ENCODE measurements around the gene ZNF331. TPM values are rescaled to one million over a fixed set of nuclear protein-coding genes. Genes with fewer than 3 reads are reported as not detected.

ZNF331 gene
- total and polyA plus RNA-seq, 2 of the 8 experiments (the other 6 are each of a cell fraction or from before 2014, with no cell fraction given): 30.0 to 44.1 TPM

- TF ChIP-seq CHD7 (IDR thresholded peaks at IDR 0.05; ENCODE audit: insufficient replicate concordance, low read length) (no peak), SP2 (IDR thresholded peaks at IDR 0.05; ENCODE audit: low read length) (no peak), CBX8 (IDR thresholded peaks at IDR 0.05; ENCODE audit: borderline replicate concordance, low read depth, low read length) (no peak), RXRA (IDR thresholded peaks at IDR 0.05; ENCODE audit: insufficient read depth, low read depth, low read length) (no peak), SUZ12 (IDR thresholded peaks at IDR 0.05; ENCODE audit: low read length) (no peak), ATF3 (IDR thresholded peaks at IDR 0.05; ENCODE audit: insufficient read depth, low read depth, low read length) (peak; percentile 87), MAFK (IDR thresholded peaks at IDR 0.05; ENCODE audit: low read depth, low read length) (no peak), RBBP5 (IDR thresholded peaks at IDR 0.05; ENCODE audit: borderline replicate concordance, low read depth, low read length) (no peak; the same call in 1 of the 2 replicates), PHF8 (conservative IDR thresholded peaks at IDR 0.05; ENCODE audit: low read depth, low read length) (peak; percentile 82)
Measured at GRCh38 chr19:53520547-53521372, 17.2 kb upstream of the ZNF331 start (continued).

Measured in H1 (cell line).